ENCODE measurements around the gene CTNNA3.

CTNNA3 gene

GRCh38 chr10:66167816-66168215, 1528.2 kb downstream of the CTNNA3 start:
- DNase-seq: no peak

DNA sequence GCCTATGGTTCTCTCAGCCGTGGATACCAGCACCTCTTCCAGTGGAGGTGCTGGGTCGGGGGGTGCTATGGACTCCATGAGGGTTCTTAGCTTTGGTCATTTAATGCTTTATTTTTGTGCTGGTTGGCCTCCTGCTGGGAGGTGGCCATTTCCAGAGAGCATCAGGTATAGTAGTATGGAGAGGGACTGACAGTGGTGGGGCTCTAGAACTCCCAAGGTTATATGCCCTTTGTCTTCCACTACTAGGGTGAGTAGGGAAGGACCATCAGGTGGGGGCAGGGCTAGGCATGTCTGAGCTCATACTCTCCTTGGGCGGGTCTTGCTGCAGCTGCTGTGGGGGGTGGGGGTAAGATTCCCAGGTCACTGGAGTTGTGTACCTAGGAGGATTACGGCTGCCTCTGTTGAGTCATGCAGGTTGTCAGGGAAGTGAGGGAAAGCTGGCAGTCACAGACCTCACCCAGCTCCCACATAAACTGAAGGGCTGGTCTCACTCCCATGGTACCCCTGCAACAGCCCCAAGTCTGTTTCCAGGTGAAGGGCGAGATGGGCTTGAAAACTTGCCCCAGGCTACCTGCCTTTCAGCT, 1533.3 kb downstream of the CTNNA3 start:
- no peak for DNase-seq

DNA sequence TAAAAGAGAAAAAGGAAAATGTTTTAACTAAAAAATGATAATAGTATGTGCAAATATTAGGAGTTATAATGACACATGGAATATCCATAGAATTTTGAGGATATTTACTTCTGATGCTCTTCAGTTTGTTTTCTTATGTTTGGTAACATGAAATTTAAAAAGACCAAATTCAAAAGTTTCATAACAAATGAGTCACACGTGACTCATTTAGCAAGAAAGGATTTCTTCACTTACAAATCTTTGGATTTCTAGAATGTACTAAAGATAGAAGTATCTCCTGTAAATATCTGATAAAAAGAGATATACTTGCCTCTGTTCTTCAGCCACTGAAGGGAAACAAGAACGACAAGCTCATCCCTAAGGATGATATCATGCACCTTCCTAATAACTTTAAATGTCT, 1544.6 kb downstream of the CTNNA3 start:
- no peak for DNase-seq

GRCh38 chr10:66148312-66148711, 1547.7 kb downstream of the CTNNA3 start:
- DNase-seq: no peak

DNA sequence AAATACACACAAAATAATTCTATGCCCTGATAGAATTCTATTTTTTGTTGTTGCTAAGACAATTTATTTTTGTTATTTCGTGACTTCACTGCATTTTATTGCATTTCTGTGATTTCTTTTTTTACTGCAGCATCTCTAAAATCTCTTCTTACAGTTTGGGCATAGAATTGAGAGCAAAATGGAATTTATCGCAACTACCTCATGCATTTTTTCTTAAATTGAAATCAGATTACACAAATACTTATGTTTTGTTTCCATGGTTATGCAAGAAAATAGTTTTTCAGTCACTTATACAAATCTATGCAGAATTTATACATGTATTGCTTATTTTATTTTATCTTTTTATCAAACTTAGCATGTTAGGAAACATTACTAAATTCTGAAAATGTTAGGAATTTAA, 1552.0 kb downstream of the CTNNA3 start:
- no peak for DNase-seq

DNA sequence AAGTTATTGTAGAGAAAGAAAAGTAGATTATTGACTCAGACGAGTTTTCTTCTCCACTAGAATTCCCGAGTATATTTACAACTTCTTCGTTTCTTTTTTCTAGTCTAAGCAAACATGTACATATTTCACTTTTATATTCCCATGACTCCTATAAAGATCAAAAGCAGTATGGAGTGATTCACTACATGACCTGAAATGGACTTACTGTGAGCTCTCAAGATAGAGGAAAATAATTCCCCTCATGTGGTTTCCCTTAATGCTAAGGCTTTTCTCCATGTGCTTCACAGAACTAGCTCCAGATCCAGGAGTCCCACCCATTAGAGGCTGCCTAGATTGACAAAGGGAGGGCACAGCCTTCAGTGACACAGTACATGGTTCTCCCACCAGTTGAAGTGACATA, 1593.2 kb downstream of the CTNNA3 start:
- DNase-seq: no peak

GRCh38 chr10:66098595-66099480, 1597.2 kb downstream of the CTNNA3 start:
- no peak for DNase-seq

- DNase-seq: no peak
These were observed 1600.4 kb downstream of the CTNNA3 start for GRCh38 chr10:66095610-66096009.

DNA sequence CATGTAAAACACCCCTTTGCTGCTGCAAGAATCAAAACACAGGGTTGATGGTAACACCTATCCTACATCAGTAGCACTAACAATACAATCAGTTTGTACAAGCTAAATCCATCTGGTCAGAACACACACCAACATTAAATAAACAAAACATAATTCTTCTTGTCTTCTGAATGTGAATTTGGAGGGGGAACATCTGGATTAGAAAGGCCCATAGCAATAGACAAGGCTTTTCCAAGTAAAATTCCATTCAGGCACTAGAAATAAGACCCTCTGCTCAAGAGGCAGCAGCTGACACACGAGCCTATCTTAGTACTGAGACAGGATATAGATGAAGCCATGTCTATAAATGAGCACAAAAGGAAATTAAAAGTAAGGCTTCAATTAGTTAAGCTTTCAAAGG, 1610.1 kb downstream of the CTNNA3 start:
- DNase-seq: no peak

- DNase-seq: no peak
These were observed 1624.1 kb downstream of the CTNNA3 start for GRCh38 chr10:66071907-66072306.

DNA sequence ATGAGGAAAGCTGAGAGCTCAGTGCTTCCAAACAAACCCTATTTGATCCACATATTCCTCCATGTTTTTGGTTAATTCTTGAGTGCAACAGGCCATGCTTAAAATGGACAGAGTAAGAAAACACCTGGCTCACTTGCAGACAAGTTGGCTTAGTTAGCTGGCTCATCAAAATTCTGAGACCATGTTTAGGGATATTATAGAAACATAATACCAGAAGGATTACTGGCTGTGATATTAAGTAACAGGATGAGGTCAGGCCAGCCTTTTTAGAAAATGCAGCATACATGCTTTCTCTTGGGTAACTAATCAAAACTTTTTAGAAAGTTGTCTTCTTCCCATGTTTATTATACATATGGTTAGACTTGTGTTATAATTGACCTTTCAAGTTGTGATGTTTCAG, 1637.4 kb downstream of the CTNNA3 start:
- DNase-seq: no peak

GRCh38 chr10:66049335-66049734, 1646.7 kb downstream of the CTNNA3 start:
- DNase-seq: no peak

- DNase-seq: no peak
These were observed 1650.1 kb downstream of the CTNNA3 start for GRCh38 chr10:66045859-66046258.

- no peak for DNase-seq
These were observed 1654.2 kb downstream of the CTNNA3 start for GRCh38 chr10:66041771-66042170.

DNA sequence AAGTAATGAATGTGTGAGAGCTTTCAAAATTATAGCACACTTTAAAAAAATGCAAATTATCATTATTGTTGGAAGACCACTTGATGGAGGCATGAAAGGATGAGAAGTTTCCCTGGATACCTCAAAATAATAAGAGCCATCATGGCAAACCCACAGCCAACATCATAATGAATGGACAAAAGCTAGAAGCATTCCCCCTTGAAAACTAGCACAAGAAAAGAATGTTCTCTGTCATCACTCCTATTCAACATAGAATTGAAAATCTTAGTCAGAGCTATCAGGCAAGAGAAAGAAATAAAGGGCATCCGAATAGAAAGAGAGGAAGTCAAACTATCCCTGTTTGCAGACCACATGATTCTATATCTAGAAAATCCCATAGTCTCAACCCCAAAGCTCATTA, 1657.4 kb downstream of the CTNNA3 start:
- DNase-seq: no peak

- DNase-seq: no peak
These were observed 1669.7 kb downstream of the CTNNA3 start for GRCh38 chr10:66026321-66026720.

DNA sequence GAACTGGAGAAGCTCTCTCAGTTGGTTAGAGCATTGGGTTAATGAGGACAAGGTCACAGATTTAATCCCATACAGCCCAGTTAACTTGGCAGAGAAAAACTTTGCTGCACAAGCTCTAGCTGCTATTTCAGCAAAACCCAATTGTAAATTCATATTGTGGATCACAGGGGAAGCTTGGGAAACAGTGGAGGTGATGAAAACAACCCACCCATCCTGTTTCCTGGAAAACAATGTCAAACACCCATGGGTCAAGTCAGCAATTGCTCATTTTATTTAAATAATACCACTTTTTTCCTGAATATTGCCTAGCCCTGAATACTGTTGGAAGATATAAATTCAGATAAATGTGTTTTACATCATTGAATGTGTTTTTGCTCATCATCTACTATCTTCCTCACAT, 1670.8 kb downstream of the CTNNA3 start:
- no peak for DNase-seq

- DNase-seq: no peak
These were observed 1674.6 kb downstream of the CTNNA3 start for GRCh38 chr10:66021423-66021822.

GRCh38 chr10:66008221-66008620, 1687.8 kb downstream of the CTNNA3 start:
- DNase-seq: no peak

DNA sequence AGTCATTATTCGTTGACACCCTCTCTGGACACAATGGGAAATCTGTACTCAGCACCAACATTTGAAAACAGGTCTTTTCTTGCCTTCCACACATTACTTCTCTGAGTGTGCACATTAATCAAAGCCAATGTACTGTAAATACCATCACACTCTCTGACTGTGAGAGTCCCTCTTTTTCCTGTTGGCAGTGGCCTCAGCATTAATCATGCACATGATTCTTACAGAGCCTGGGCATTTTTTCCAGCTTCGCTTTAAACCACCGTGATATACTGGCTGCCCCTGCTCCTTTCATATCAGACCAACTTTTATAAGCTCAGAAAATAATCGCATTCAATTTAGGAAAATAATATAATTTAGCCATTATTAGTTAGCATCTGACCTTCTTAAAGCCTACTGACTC, 1689.6 kb downstream of the CTNNA3 start:
- DNase-seq: no peak

DNA sequence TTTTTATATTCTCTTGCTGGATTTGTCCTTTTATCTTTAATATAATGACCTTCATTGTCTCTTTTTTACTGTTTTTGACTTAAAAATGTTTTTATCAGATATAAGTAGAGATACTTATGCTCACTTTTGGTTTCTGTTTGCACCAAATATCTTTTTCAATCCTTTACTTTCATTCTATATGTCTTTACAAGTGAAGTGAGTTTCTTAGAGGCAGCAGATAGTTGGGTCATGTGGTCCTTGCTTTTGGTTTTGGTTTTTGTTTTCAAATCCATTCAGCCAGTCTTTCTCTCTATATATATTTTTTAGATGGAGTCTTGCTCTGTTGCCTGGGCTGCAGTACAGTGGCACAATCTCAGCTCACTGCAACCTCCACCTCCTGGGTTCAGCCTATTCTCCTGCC, 1702.5 kb downstream of the CTNNA3 start:
- DNase-seq: no peak

DNA sequence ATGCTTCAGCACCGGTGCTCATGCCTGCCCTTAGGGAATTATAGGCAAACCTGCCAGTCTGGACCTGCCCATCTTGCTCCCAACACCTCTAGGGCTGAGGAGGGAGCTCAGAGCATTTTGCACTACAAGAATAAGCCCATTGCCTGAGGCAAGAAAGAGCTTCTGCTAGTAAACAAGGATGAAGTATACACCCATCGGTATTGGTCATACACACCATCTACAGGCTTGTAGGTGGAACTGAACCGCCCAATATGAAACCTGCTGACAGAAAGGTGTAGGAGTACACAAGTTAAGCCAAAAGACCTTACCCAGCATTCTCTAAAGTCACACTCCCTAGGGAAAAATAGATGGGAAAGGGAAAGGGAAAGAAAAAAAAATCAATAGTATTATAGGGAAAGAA, 1727.1 kb downstream of the CTNNA3 start:
- no peak for DNase-seq

- DNase-seq: no peak
These were observed 1727.6 kb downstream of the CTNNA3 start for GRCh38 chr10:65968437-65968836.

- DNase-seq: no peak
These were observed 1731.8 kb downstream of the CTNNA3 start for GRCh38 chr10:65964205-65964604.

DNA sequence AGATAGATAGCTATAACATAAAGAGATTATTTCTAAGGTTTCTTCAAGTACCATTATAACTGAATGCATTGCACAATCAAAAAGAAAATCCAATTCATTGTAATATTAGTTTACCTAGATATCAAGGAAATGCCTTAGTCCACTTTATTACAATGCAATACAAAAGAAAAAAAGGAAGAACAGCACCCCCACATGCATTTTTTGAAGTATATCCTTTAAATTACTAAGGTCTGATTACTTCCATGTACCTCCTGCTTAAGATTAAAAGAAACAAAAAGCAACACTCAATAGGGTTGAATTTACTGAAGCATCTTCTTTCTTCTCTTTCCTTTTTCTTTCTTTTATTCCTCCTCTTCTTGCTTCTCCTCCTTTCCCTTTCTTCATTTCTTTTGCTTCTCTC, 1743.9 kb downstream of the CTNNA3 start:
- DNase-seq: no peak

Measured in NCI-H526 treated with DMSO at 0.1 percent for 48 hours (cell line).